CD4-positive, alpha-beta T cell (primary cell): ENCODE results near the gene BABAM2. TPM values are rescaled to one million over a fixed set of nuclear protein-coding genes. Genes with fewer than 3 reads are reported as not detected.

Experiments
- ATAC-seq: fragments of 200-7000 bp; cut with Tn5 transposase; one replicate; pipeline ENCODE4 v1.10.0; 2022; ENCODE audit warnings: mild to moderate bottlenecking; ENCODE audit not compliant: poor library complexity
- CTCF ChIA-PET: fragments of 350-600 bp; sonication (Branson Sonifier 250); formaldehyde crosslinking; loops from one replicate; lab custom pipeline; 2021; ENCODE audit warnings: antibody characterized with exemption, inconsistent platforms; lab: Charles Lee
- POLR2A ChIA-PET: fragments of 350-600 bp; sonication (Branson Sonifier 250); formaldehyde crosslinking; loops from one replicate; lab custom pipeline; 2021; ENCODE audit warnings: antibody characterized with exemption, inconsistent platforms; lab: Charles Lee
- DNase-seq, 14 experiments: peaks; one replicate each; pipeline ENCODE4 v3.0.0-alpha.2; 2013 to 2020; ENCODE audit warnings: mixed read lengths in 2 of 14
- H3K27ac ChIP-seq, 2 donors: one replicate each; pipeline versions ENCODE4 v1.5.1 to v1.7.0; 2013; ENCODE audit warnings: low read length in 2 of 2, low read depth in 1 of 2, mild to moderate bottlenecking in 1 of 2
- H3K27me3 ChIP-seq, 2 experiments: 1 replicate in 1 of 2; 2 replicates in 1 of 2; pipeline versions ENCODE4 v1.6.1 to v1.7.0; 2013; ENCODE audit warnings: low read length in 2 of 2, control low read depth in 1 of 2, mild to moderate bottlenecking in 1 of 2, moderate library complexity in 1 of 2; ENCODE audit not compliant: insufficient read depth in 2 of 2, control insufficient read depth in 1 of 2
- H3K36me3 ChIP-seq: one replicate; pipeline ENCODE4 v1.6.1; 2013; ENCODE audit warnings: low read length, control low read depth; ENCODE audit not compliant: insufficient read depth
- H3K4me1 ChIP-seq: one replicate; pipeline ENCODE4 v1.6.1; 2013; ENCODE audit warnings: low read length, control low read depth; ENCODE audit not compliant: insufficient read depth
- H3K4me3 ChIP-seq: one replicate; pipeline ENCODE4 v1.5.1; 2013; ENCODE audit warnings: mild to moderate bottlenecking, low read length, moderate library complexity
- H3K9me3 ChIP-seq, 2 experiments: 1 replicate in 1 of 2; 2 replicates in 1 of 2; pipeline versions ENCODE4 v1.6.1 to v1.7.0; 2013; ENCODE audit warnings: low read length in 2 of 2, mild to moderate bottlenecking in 2 of 2, control low read depth in 1 of 2, moderate library complexity in 1 of 2; ENCODE audit not compliant: control insufficient read depth in 1 of 2, insufficient read depth in 1 of 2
- H3K27ac Mint-ChIP-seq: one replicate; pipeline ENCODE4 v1.8.0; 2020; ENCODE audit warnings: mixed read lengths
- H3K27me3 Mint-ChIP-seq: one replicate; pipeline ENCODE4 v1.8.0; 2021; ENCODE audit warnings: mixed read lengths
- H3K36me3 Mint-ChIP-seq: one replicate; pipeline ENCODE4 v1.8.0; 2021; ENCODE audit warnings: low read depth, mixed read lengths
- H3K4me1 Mint-ChIP-seq: one replicate; pipeline ENCODE4 v1.8.0; 2021; ENCODE audit warnings: low read depth, mixed read lengths
- H3K4me3 Mint-ChIP-seq: one replicate; pipeline ENCODE4 v1.8.0; 2020; ENCODE audit warnings: mild to moderate bottlenecking, mixed read lengths
- H3K9me3 Mint-ChIP-seq: one replicate; pipeline ENCODE4 v1.8.0; 2020; ENCODE audit warnings: mixed read lengths
- CTCF ChIP-seq: fragments of 200-600 bp; IDR thresholded peaks from one replicate; pipeline ENCODE4 v1.8.0; 2022; ENCODE audit warnings: antibody characterized with exemption, mild to moderate bottlenecking
- intact Hi-C, 2 experiments: fragments of 100-400 bp; cut with DNase I in 1 of 2; cut with micrococcal nuclease in 1 of 2; formaldehyde crosslinking; loops; one replicate each; pipeline versions ENCODE4 v1.15.1 to v1.9.0; 2023 to 2025; cut with DNase I, micrococcal nuclease
- total RNA-seq, 174 experiments: library from RNA in 2 of 174; stranded (reverse) in 2 of 174; gene quantifications; one replicate each; pipeline ENCODE4 v1.2.3 and lab custom pipeline; 2021 to 2026

Gene BABAM2
- total RNA-seq, 2 experiments from 2014 or later: 29.2 to 32.8 TPM

GRCh38 chr2:28096421-28096820 lies 205.9 kb downstream of the BABAM2 start:
- no peaks in the 10 kb centered on the region for H3K27me3 ChIP-seq
- Mint-ChIP-seq H3K4me1 (no peaks in the 10 kb centered on the region), H3K27me3 (no peaks in the 10 kb centered on the region), H3K9me3 (no peaks in the 10 kb centered on the region), H3K36me3 (peaks cover 4% of the 10 kb centered on the region), H3K4me3 (no peak overlapping the region), H3K27ac (no peak overlapping the region)
- H3K4me1 ChIP-seq: no peaks in the 10 kb centered on the region
- DNase-seq (no peak), ATAC-seq (no peak)
- ChIA-PET CTCF (interaction anchor here (0.7 kb wide), 1 partner anchor 445 kb away, joined by 3 read pairs; no protein-coding TSS in a partner anchor), POLR2A (interaction anchor here (1.3 kb wide), 1 partner anchor 20 kb away, joined by 3 read pairs; no protein-coding TSS in a partner anchor)
- intact Hi-C loops: no loop called here
- no peaks in the 10 kb centered on the region for H3K9me3 ChIP-seq
- no peak for TF ChIP-seq CTCF
- no peak overlapping the region for H3K4me3 ChIP-seq
- no peaks in the 10 kb centered on the region for H3K36me3 ChIP-seq
- no peak overlapping the region for H3K27ac ChIP-seq

- ChIA-PET CTCF (no interaction called here), POLR2A (no interaction called here)
- no peaks in the 10 kb centered on the region for H3K27me3 ChIP-seq
- H3K4me3 ChIP-seq: no peak overlapping the region
- no peaks in the 10 kb centered on the region for H3K4me1 ChIP-seq
- no peaks in the 10 kb centered on the region for H3K9me3 ChIP-seq
- no peaks in the 10 kb centered on the region for H3K36me3 ChIP-seq
- DNase-seq: no peak
- Mint-ChIP-seq H3K36me3 (peaks cover 4% of the 10 kb centered on the region), H3K27ac (no peak overlapping the region), H3K4me3 (no peak overlapping the region), H3K4me1 (no peaks in the 10 kb centered on the region), H3K27me3 (no peaks in the 10 kb centered on the region), H3K9me3 (no peaks in the 10 kb centered on the region)
- intact Hi-C loops: no loop called here
- H3K27ac ChIP-seq: no peak overlapping the region
- TF ChIP-seq CTCF: no peak
- ATAC-seq: no peak
These were observed 208.1 kb downstream of the BABAM2 start for GRCh38 chr2:28098501-28099225.

- ChIA-PET POLR2A (no interaction called here), CTCF (no interaction called here)
- TF ChIP-seq CTCF: no peak
- Mint-ChIP-seq H3K27ac (no peak overlapping the region), H3K36me3 (peaks cover 4% of the 10 kb centered on the region), H3K27me3 (no peaks in the 10 kb centered on the region), H3K9me3 (no peaks in the 10 kb centered on the region), H3K4me1 (no peaks in the 10 kb centered on the region), H3K4me3 (no peak overlapping the region)
- H3K27me3 ChIP-seq: no peaks in the 10 kb centered on the region
- H3K27ac ChIP-seq: no peak overlapping the region
- no peak for DNase-seq
- H3K4me1 ChIP-seq: no peaks in the 10 kb centered on the region
- no peak overlapping the region for H3K4me3 ChIP-seq
- H3K9me3 ChIP-seq: no peaks in the 10 kb centered on the region
- no peak for ATAC-seq
- intact Hi-C loops: no loop called here
- H3K36me3 ChIP-seq: no peaks in the 10 kb centered on the region
These were observed 210.6 kb downstream of the BABAM2 start for GRCh38 chr2:28101123-28101522.
